Hindlimb muscle (tissue), 1 donor: ENCODE measurements around the gene AGPS. TPM values are rescaled to one million over a fixed set of nuclear protein-coding genes. Genes with fewer than 3 reads are reported as not detected.

Experiments
- DNase-seq: peaks from one replicate; pipeline ENCODE4 v3.0.0-alpha.2; 2013
- polyA plus RNA-seq: library from polyadenylated mRNA; unstranded; fragments of 120-200 nt; gene quantifications from one replicate; pipeline ENCODE4 v1.2.1, GENCODE V29; 2013; ENCODE audit not compliant: insufficient read length

Gene AGPS
- polyA plus RNA-seq, 1 donor = 27.5 TPM

DNA sequence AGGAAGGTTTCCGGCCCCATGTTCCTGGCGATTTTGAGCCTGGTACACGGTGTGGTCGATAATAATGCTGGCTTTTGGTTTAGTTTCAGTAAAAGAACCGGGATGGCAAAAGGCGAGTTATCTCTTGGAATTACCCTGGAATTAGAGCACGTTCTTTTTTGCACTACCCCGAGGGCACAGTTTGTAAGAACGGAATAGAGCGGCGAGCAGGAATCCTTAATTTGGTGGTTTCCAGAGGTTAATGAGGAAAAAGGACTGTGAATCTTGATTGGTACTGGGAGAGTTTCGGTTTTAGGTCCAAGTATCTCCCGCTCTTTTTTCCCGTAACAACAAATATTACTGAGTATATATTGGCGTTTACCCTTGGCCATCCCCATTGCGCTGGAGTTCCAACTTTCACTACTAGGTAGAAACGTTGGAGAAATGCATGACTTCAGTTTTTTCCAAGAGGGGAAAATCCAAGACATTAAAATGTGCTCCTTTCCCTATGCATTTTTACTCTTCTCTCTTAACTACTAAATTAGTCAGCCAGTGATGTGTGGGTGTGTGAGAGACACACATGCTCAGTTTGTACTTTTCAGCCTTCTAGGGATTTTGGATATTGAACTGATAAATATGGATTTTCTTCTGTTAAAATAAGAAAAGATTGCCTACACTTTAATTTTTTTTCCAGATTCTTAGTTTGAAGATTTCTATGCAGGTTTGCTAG, 160.8 kb downstream of the AGPS start:
- peak; percentile 64 for DNase-seq

GRCh38 chr2:177554365-177554764, 161.8 kb downstream of the AGPS start:
- no peak for DNase-seq

- peak; percentile 19 for DNase-seq
Measured at GRCh38 chr2:177556153-177556552, 163.6 kb downstream of the AGPS start.

GRCh38 chr2:177557794-177558193, 165.2 kb downstream of the AGPS start:
- DNase-seq = no peak

GRCh38 chr2:177559638-177560037, 167.1 kb downstream of the AGPS start:
- no peak for DNase-seq

GRCh38 chr2:177568390-177568789, 175.8 kb downstream of the AGPS start:
- no peak for DNase-seq

- DNase-seq = no peak
Measured at GRCh38 chr2:177568893-177569292, 176.3 kb downstream of the AGPS start.

GRCh38 chr2:177572236-177572671, 179.7 kb downstream of the AGPS start:
- DNase-seq = no peak

DNA sequence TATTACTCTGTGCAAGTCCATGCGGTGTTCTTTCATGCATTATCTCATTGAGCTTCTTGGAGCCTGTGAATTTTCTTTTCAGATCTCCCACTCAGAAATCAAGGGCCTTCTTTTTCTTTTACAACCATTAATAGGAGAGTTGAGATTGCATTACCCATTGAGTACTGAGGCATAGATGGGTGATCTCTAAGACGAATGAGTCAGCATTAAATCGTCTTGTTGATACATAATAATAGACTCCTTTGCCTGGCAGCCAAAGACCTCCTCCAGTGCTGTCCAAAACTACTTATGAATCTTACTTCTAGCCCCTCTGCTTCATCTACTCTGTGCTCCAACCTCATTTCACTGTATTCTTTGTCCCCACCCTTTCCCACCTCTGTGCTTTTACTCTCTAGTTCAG, 180.5 kb downstream of the AGPS start:
- DNase-seq = no peak

DNA sequence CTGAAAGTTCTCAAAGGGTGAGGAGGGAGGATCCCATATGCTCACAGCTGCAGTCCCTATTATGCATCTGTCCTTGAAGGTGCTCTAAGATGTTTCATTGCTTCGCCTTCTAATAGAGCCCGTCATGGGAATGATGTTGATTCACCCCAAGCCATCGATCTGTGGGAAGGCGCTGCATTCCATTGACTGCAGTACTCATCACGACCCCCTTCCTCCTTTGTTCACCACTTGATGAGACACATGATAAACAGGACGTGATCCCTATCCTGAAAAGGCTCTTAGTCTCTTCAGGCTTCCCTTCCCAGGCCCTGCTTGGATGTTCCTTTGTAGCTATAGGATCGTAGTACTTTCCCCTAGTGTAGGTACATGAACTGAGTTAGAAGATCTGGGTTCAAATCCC, 181.8 kb downstream of the AGPS start:
- DNase-seq = no peak

DNA sequence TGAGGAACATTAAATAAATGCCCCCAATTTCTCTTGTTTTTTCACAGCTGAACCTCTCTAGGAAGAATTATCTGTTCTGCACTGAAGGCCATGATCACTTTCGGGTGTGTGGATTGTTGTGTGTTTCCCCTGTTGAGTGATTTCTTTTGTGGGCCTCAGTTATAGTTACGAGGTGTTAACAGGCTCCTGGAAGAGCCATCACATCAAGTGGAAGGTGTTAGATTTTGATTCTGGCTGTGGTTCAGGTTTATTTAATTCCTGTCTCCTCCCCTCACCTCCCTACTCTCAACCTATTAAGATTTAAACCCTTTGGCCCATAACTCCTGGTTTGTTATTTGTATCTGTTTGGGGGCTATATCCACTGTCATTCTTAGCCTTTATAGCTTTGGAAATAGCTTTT, 182.8 kb downstream of the AGPS start:
- DNase-seq = no peak

DNA sequence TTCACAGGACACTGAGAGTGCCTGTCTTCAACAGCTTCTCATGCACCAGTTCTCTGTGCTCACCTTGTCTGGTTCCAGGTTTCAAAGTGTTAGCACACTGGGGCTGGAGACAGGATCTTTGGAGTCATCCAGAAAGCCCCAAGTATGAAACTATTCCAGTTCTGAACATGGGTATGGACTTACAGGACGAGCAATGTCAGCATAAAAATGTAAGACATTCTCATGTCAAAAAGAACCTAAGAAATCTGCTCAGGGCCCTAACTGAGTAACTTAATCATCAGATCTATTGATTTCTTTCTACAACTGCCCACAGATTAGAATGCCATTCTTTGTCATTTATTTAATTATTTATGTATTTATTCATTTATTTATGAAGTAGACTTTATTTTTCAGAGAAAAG, 184.5 kb downstream of the AGPS start:
- DNase-seq = no peak

DNA sequence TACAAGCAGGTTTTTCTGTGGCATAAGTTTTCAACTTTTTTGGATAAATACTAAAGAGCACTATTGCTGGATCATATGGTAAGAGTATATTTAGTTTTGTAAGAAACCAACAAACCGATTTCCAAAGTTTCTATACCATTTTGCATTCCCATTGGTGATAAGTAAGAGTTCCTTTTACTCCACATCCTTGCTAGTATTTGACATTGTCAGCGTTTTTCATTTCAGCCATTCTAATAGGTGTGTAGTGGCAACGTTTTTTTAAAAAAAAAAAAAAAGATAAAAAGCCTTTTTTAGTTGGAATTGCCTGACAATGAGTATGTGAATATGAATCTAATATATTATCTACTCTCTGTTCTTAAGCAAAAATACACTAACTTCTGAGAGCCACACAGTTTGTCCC, 185.9 kb downstream of the AGPS start:
- DNase-seq = no peak

DNA sequence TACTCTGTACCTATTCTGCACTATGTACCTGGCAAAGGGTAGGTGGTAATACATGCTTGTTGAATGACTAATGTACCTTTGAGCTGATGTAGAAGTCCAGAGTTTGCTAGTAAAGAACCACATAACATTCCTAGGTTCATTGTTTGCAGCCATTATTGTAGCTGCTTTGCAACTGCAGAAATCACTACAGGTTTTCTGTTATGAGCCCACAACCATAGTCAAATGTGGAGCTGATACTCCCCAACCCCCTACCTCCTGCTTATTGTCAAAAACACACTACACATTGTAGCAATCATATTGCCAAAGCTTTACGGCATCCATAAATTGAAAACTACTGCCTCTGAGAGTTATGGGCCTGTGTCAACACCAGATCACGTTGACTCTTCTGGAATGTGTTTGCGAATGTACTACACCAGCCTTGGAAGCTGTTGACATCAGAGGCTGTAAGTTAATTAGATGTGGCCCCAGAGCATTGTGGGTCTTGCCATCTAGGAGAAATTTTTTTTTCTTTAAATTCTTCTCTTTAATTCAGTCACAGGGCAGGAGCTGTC, 187.0 kb downstream of the AGPS start:
- DNase-seq = no peak

DNA sequence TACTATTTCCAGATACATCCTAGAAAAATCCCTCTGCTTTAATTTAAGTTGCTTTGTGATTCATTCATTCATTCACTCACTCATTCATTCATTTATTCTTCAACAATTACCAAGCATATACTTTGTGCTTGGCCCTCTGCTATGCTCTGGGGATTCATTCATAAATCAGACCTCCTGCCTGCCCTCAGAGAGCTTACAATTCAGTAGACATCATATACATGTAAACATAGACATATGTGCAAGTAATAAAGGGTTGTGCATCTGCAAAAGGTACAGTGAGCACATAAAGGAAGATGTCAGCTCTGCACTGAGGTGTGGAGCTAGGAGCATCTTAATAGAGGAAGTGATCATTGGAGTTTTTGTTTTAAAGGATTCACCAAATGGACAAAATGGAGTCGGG, 189.4 kb downstream of the AGPS start:
- no peak for DNase-seq

GRCh38 chr2:177584030-177584692, 191.6 kb downstream of the AGPS start:
- no peak for DNase-seq

GRCh38 chr2:177585234-177585863, 192.8 kb downstream of the AGPS start:
- DNase-seq = no peak

- DNase-seq = no peak
Measured at GRCh38 chr2:177586154-177586553, 193.6 kb downstream of the AGPS start.

DNA sequence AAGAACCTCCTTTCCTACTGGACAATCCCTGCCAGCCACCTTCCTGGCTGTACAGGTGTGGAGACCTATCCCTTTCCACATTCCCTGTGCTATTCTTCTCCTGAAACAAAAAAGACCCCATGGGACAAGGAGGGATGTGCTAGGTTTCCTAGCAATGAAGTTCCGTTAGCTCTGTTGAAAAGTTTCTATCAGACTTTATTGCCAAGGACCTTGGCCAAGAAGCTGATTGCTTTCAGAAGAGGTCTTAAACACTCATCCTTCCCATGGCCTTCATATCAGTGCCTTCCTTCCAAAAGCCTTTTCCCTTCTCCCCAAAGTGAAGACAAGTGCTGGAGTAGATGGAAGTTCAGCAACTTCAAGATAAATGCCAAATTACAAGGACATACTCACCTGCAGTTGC, 194.8 kb downstream of the AGPS start:
- DNase-seq = no peak

GRCh38 chr2:177588671-177589070, 196.1 kb downstream of the AGPS start:
- DNase-seq = no peak

DNA sequence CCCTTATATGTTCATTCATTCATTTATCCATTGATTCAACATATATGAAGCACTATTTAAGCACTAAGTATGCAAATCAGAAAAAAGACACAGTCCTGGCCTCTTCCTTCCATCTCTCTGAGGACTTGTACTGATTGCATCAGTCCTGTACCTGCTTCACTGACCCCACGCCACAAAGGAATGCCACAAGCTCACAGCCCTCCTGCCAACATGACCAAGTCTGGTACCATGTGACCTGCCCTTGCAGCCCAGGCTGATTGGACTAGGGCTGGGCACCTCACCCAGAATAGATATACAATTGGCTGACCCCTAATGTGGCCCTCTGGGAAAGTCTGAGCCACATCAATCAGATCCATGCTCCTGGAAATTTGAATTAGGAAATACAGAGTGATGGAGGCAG, 196.6 kb downstream of the AGPS start:
- no peak for DNase-seq

DNA sequence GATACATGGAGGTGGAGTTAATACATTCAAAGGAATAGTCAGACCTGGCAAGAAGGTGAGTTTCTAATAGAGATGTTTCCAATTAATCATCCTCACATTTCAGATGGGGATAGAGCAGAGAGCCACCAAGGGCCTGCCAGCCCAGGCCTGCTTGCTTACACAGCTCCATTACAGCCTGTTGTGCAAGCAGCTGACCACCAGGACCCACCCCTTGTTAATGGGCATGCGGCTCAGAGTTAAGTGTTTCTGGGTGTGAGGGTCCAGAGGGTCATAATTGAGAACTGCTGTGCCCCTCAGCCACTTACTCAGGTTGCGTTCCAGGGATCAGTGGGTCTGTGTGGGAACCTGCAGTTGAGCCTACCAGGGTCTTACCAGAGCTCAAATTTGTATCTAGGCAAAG, 199.8 kb downstream of the AGPS start:
- DNase-seq = no peak

GRCh38 chr2:177592945-177593344, 200.4 kb downstream of the AGPS start:
- no peak for DNase-seq

DNA sequence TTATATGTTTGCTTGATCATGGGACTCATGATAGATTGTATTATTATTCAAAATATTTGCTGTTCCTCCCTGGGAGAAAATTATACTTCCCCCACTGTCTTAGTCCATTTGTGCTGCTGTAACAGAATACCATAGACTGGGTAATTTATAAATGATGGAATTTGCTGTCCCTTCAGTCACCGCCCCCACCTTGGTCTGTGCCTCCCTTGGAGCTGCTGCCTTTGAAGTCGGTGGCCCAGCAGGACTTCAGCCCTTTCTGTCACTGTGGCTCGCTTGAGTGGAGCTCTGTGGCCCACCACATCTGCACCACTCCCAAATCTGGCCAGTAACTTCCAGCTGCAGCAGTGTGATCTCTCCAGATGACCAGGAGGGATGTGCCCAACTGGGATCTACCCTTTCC, 200.8 kb downstream of the AGPS start:
- DNase-seq = no peak
